K562 (cell line): Measurements from ENCODE around the gene TRIM44. TPM values are rescaled to one million over a fixed set of nuclear protein-coding genes. Genes with fewer than 3 reads are reported as not detected.

Experiments
- ATAC-seq: fragments of 200-7000 bp; cut with Tn5 transposase; 3 replicates; pipeline ENCODE4 v1.9.1; 2020; ENCODE audit warnings: moderate library complexity
- BruUV-seq: library from RNA; stranded (reverse); fragments of 400-500 nt; replicated peaks from 2 replicates; lab custom pipeline; 2021; lab: Mats Ljungman, UMichigan
- CTCF ChIA-PET: fragments of 300-600 bp; formaldehyde crosslinking; extraction: SDS; loops from one replicate; lab custom pipeline; 2021; ENCODE audit warnings: low intra/inter-chr PET ratio; lab: Yijun Ruan, JAX
- POLR2A ChIA-PET: fragments of 300-600, 350-650 bp; sonication (Branson Sonifier 250); formaldehyde crosslinking; extraction: SDS; loops from one replicate; lab custom pipeline; 2021; ENCODE audit warnings: antibody characterized with exemption, inconsistent platforms; lab: Yijun Ruan, JAX
- DNase-seq, 4 experiments: peaks; one replicate each; pipeline versions ENCODE4 v3.0.0 to v3.0.0-alpha.2; 2011 to 2018; ENCODE audit warnings: low spot score in 3 of 4, mixed read lengths in 3 of 4; ENCODE audit errors: extremely low read depth in 1 of 4
- FAIRE-seq: peaks from 2 replicates; lab custom pipeline; 2011; peaks lifted over from hg19 to GRCh38; lab: Jason Lieb, UNC
- H2AFZ ChIP-seq: 2 replicates; pipeline ENCODE4 v1.6.0; 2011; ENCODE audit warnings: low read depth, low read length, control low read depth, inconsistent platforms
- H3K27ac ChIP-seq: fragments of 200-600 bp; 3 replicates; pipeline ENCODE4 v1.8.0; 2011; ENCODE audit warnings: low read depth, mild to moderate bottlenecking, control low read depth, inconsistent platforms, low read length, moderate library complexity, mixed read lengths; ENCODE audit errors: extremely low read depth
- H3K27me3 ChIP-seq, 2 experiments: fragments of 300-600 bp in 1 of 2; 2 replicates in 1 of 2; 3 replicates in 1 of 2; pipeline versions ENCODE4 v1.6.0 to v1.8.0; 2011; ENCODE audit warnings: inconsistent platforms in 2 of 2, low read length in 2 of 2, mild to moderate bottlenecking in 1 of 2, mixed read lengths in 1 of 2, moderate library complexity in 1 of 2; ENCODE audit not compliant: control insufficient read depth in 2 of 2, insufficient read depth in 2 of 2
- H3K36me3 ChIP-seq: fragments of 300-600 bp; 3 replicates; pipeline ENCODE4 v1.8.0; 2011; ENCODE audit warnings: mild to moderate bottlenecking, low read length, inconsistent platforms; ENCODE audit not compliant: control insufficient read depth, insufficient read depth
- H3K4me1 ChIP-seq, 2 experiments: fragments of 200-600 bp in 1 of 2; replicated peaks in 1 of 2; 2 replicates in 1 of 2; 3 replicates in 1 of 2; pipeline versions ENCODE4 v1.5.1 to v1.8.0; 2011; ENCODE audit warnings: inconsistent platforms in 2 of 2, low read length in 2 of 2, mild to moderate bottlenecking in 1 of 2, mixed read lengths in 1 of 2, moderate library complexity in 1 of 2; ENCODE audit not compliant: control insufficient read depth in 2 of 2, insufficient read depth in 2 of 2
- H3K4me2 ChIP-seq: 2 replicates; pipeline ENCODE4 v1.6.1; 2011; ENCODE audit warnings: low read length, control low read depth, inconsistent platforms, mixed read lengths; ENCODE audit not compliant: insufficient read depth
- H3K4me3 ChIP-seq: fragments of 200-600 bp; sonication (generic), shearing (Covaris generic); 2 replicates; pipeline ENCODE4 v1.5.1; 2016; ENCODE audit warnings: control low read depth, inconsistent platforms
- H3K79me2 ChIP-seq: fragments of 200-600 bp; 3 replicates; pipeline ENCODE4 v1.8.0; 2011; ENCODE audit warnings: low read length, inconsistent platforms; ENCODE audit not compliant: control insufficient read depth, insufficient read depth
- H3K9ac ChIP-seq, 2 experiments: 2 replicates each; pipeline versions ENCODE4 v1.6.0 to v1.6.1; 2011; ENCODE audit warnings: low read depth in 2 of 2, low read length in 2 of 2, control low read depth in 1 of 2, inconsistent platforms in 1 of 2, mild to moderate bottlenecking in 1 of 2, mixed read lengths in 1 of 2; ENCODE audit not compliant: insufficient read depth in 1 of 2
- H3K9me1 ChIP-seq: one replicate; pipeline ENCODE4 v1.6.0; 2011; ENCODE audit warnings: inconsistent platforms, mild to moderate bottlenecking, low read length, moderate library complexity; ENCODE audit not compliant: control insufficient read depth, insufficient read depth
- H3K9me3 ChIP-seq: replicated peaks from 2 replicates; pipeline ENCODE4 v1.5.1; 2011; ENCODE audit warnings: low read depth, low read length, inconsistent platforms; ENCODE audit not compliant: control insufficient read depth, insufficient read depth
- H4K20me1 ChIP-seq: replicated peaks from 2 replicates; pipeline ENCODE4 v1.6.1; 2011; ENCODE audit warnings: low read length, inconsistent platforms, mixed read lengths; ENCODE audit not compliant: control insufficient read depth, insufficient read depth
- C11orf30 ChIP-seq: fragments of 450-650 bp; IDR thresholded peaks from 2 replicates; pipeline ENCODE4 v1.6.1; 2016; ENCODE audit warnings: low read depth, mild to moderate bottlenecking
- E4F1 ChIP-seq: fragments of 250-450 bp; sonication (Bioruptor Pico); IDR thresholded peaks from 2 replicates; pipeline ENCODE4 v1.5.0; 2021; ENCODE audit warnings: mild to moderate bottlenecking, borderline replicate concordance
- ELF1 ChIP-seq: fragments of 200-800 bp; sonication (Bioruptor generic); IDR thresholded peaks from 2 replicates; pipeline ENCODE4 v1.6.1; 2016; ENCODE audit warnings: missing genetic modification characterization, missing compliant biosample characterization
- FOXP1 ChIP-seq: sonication (generic); formaldehyde crosslinking; IDR thresholded peaks from 2 replicates; pipeline ENCODE4 v1.8.0; 2022; ENCODE audit warnings: mild to moderate bottlenecking, missing genetic modification reagents
- KDM5B ChIP-seq: fragments of 200-600 bp; sonication (generic); IDR thresholded peaks from 2 replicates; pipeline ENCODE4 v1.6.1; 2012; ENCODE audit warnings: low read depth, mild to moderate bottlenecking, moderate library complexity, low read length, control low read depth, inconsistent platforms; ENCODE audit not compliant: insufficient replicate concordance
- MYBL2 ChIP-seq, 2 experiments: fragments of 450-650 bp in 1 of 2; sonication (generic) in 1 of 2; formaldehyde crosslinking in 1 of 2; IDR thresholded peaks; 2 replicates each; pipeline versions ENCODE4 v1.6.1 to v1.8.1; 2017 to 2022; ENCODE audit warnings: borderline replicate concordance in 1 of 2, inconsistent platforms in 1 of 2, low read depth in 1 of 2, mild to moderate bottlenecking in 1 of 2, missing genetic modification reagents in 1 of 2, moderate library complexity in 1 of 2
- POLR2B ChIP-seq: fragments of 450-650 bp; IDR thresholded peaks from 2 replicates; pipeline ENCODE4 v1.6.1; 2018; ENCODE audit warnings: low read depth; ENCODE audit not compliant: partially characterized antibody
- SMARCE1 ChIP-seq: fragments of 450-650 bp; IDR thresholded peaks from 2 replicates; pipeline ENCODE4 v1.7.1; 2016; ENCODE audit warnings: mild to moderate bottlenecking
- ZC3H8 ChIP-seq: fragments of 450-650 bp; IDR thresholded peaks from 2 replicates; pipeline ENCODE4 v1.6.1; 2017
- ZFX ChIP-seq: sonication (generic); formaldehyde crosslinking; IDR thresholded peaks from 2 replicates; pipeline ENCODE4 v1.8.0; 2022; ENCODE audit warnings: mild to moderate bottlenecking, missing genetic modification reagents, moderate library complexity
- ZNF184 ChIP-seq: sonication (generic); formaldehyde crosslinking; IDR thresholded peaks from 2 replicates; pipeline ENCODE4 v1.5.0; 2020; ENCODE audit warnings: missing genetic modification reagents
- ZSCAN29 ChIP-seq: fragments of 450-650 bp; IDR thresholded peaks from 2 replicates; pipeline ENCODE4 v1.6.1; 2017
- WGBS: fragments of 100-300 bp; shearing (Covaris generic); methylation state at CpG from one replicate; pipeline ENCODE4 v1.1.6; 2016; ENCODE audit warnings: low coverage, mixed read lengths; ENCODE audit not compliant: insufficient coverage; ENCODE audit errors: missing lambda C conversion rate; 5-methylcytosine and 5-hydroxymethylcytosine counted together
- in situ Hi-C: fragments of 300-500 bp; cut with MboI; formaldehyde crosslinking; loops from 4 replicates; pipeline ENCODE4 v1.15.0; 2018; ENCODE audit warnings: inconsistent platforms, mixed read lengths
- intact Hi-C: fragments of 100-400 bp; cut with micrococcal nuclease; formaldehyde crosslinking; loops from 2 replicates; pipeline ENCODE4 v1.14.2; 2022
- polyA plus RNA-seq, 8 experiments: library from polyadenylated mRNA; depleted of rRNA in 4 of 8; stranded (reverse) in 5 of 8; unstranded in 3 of 8; fragments of >200 nt; fragmentation: Nextera tagmentation in 2 of 8; fragmentation: Illumina TruSeq in 1 of 8; extraction: Ambion mirVana in 2 of 8; extraction: Trizol in 1 of 8; gene quantifications; 2 replicates each; pipeline versions ENCODE4 v1.2.1 to v1.2.3, GENCODE V29; 2011 to 2014; ENCODE audit warnings: inconsistent platforms in 1 of 8, missing spikeins in 1 of 8
- total RNA-seq, 7 experiments: library from RNA; depleted of rRNA in 6 of 7; stranded (reverse); fragments of >200 nt in 6 of 7; fragmentation: Illumina TruSeq in 2 of 7; extraction: Trizol in 2 of 7; gene quantifications; 2 replicates each; pipeline versions ENCODE4 v1.2.1 to v1.2.3, GENCODE V29; 2011 to 2021; ENCODE audit warnings: low replicate concordance in 1 of 7
- TF ChIP-seq, protein P1 (sequence below): fragments of 450-650 bp; IDR thresholded peaks from 2 replicates; pipeline ENCODE4 v1.6.1; 2017; ENCODE audit warnings: mild to moderate bottlenecking, moderate library complexity

Gene TRIM44
- total and polyA plus RNA-seq, 9 of the 15 experiments (the other 6 are each of a cell fraction or from before 2014, with no cell fraction given) = 8.3 to 105 (median 37.2) TPM

DNA sequence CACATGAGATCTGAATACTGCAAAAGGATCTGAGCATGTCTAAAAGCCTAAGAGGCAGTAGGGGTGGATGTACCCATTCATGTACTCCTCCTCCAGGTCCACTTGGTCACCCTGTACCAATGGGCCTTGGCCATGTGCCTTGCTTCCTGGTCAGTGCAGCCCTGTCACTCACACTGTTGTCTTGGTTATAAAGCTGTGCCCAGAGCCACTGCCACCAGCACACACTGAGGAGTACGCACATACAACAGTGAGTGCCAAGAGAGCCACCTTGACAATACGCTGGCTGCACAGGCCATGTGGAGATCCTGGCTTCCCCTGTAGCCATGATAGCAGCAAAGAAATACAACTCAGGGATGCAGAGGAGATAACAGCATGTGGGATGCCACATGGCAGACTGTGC is 184.9 kb downstream of the TRIM44 start:
- ChIA-PET POLR2A (no interaction called here), CTCF (no interaction called here)
- ATAC-seq (no peak), DNase-seq (no peak), FAIRE-seq (no peak)
- in situ Hi-C loops (no loop called here), intact Hi-C loops (no loop called here)
- Histone ChIP-seq H3K9ac (no peak overlapping the region), H3K4me2 (no peak overlapping the region), H3K9me1 (no peaks in the 10 kb centered on the region), H3K4me3 (no peak overlapping the region), H3K36me3 (no peaks in the 10 kb centered on the region), H3K27me3 (peaks cover 5 to 14% of the 10 kb centered on the region in 2 experiments; a peak in 3 of 5 replicates), H3K79me2 (no peaks in the 10 kb centered on the region), H2AFZ (no peak overlapping the region), H4K20me1 (no peaks in the 10 kb centered on the region), H3K9me3 (no peaks in the 10 kb centered on the region), H3K27ac (no peak overlapping the region), H3K4me1 (no peaks in the 10 kb centered on the region)
- no TSS peak for BruUV-seq
- TF ChIP-seq C11orf30 (no peak), FOXP1 (no peak), POLR2B (no peak), SMARCE1 (no peak), ZSCAN29 (no peak), E4F1 (CRISPR knock-in tag) (no peak), ZC3H8 (no peak), ZNF184 (CRISPR knock-in tag) (no peak), MYBL2 (IDR thresholded peaks at IDR 0.05; ENCODE audit: low read depth) (no peak), MYBL2 (CRISPR knock-in tag; IDR thresholded peaks at IDR 0.05; ENCODE audit: borderline replicate concordance) (no peak), ZFX (CRISPR knock-in tag) (no peak), KDM5B (no peak), ELF1 (tag) (no peak)
- TF ChIP-seq, protein P1, sequence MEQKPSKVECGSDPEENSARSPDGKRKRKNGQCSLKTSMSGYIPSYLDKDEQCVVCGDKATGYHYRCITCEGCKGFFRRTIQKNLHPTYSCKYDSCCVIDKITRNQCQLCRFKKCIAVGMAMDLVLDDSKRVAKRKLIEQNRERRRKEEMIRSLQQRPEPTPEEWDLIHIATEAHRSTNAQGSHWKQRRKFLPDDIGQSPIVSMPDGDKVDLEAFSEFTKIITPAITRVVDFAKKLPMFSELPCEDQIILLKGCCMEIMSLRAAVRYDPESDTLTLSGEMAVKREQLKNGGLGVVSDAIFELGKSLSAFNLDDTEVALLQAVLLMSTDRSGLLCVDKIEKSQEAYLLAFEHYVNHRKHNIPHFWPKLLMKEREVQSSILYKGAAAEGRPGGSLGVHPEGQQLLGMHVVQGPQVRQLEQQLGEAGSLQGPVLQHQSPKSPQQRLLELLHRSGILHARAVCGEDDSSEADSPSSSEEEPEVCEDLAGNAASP = no peak
- 0% methylated on average over 2 of the region's 2 CpGs for WGBS
